Vagina (tissue), 2 donors: ENCODE measurements around the gene SMIM32.

ENCODE experiments used
- CTCF ChIP-seq, 3 experiments: fragments of 450-650 bp in 2 of 3; fragments of 200-600 bp in 1 of 3; sonication (generic) in 1 of 3; IDR thresholded peaks; one replicate each; pipeline ENCODE4 v1.5.1; 2017 to 2019; ENCODE audit warnings: antibody characterized with exemption in 3 of 3, mild to moderate bottlenecking in 2 of 3, moderate library complexity in 2 of 3
- POLR2A ChIP-seq, 2 donors: fragments of 450-650 bp; IDR thresholded peaks; one replicate each; pipeline ENCODE4 v1.6.1; 2017; ENCODE audit warnings: antibody characterized with exemption in 2 of 2, mild to moderate bottlenecking in 2 of 2, moderate library complexity in 2 of 2
- POLR2AphosphoS5 ChIP-seq, 2 donors: sonication (generic); formaldehyde crosslinking; IDR thresholded peaks; one replicate each; pipeline ENCODE4 v1.9.0; 2017; ENCODE audit warnings: antibody characterized with exemption in 2 of 2, mild to moderate bottlenecking in 2 of 2, low read depth in 1 of 2; ENCODE audit not compliant: insufficient read depth in 1 of 2

DNA sequence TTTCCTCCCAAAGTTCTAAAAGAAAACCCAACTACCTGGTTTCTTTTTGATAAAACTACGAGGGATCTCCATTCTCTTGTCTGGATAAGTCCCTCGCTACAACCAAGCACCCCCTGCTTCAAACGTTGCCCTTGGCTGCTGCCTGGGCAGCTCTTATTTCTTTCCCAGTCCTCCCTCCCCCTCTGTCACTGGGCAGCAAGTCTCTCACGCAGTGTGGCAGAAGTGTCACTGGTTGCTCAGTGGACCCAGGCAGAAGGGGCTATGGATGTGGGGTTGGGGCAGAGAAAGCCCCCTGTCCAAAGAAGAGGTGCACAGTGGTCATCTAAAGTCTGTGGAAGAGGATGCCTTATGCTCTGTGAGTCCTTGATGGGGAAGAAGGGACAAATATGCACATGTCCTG lies 7.2 kb upstream of the SMIM32 start:
- TF ChIP-seq CTCF (IDR thresholded peaks at IDR 0.05), result no peak
- no peak for TF ChIP-seq POLR2A (IDR thresholded peaks at IDR 0.05)
- TF ChIP-seq POLR2AphosphoS5 (IDR thresholded peaks at IDR 0.05; ENCODE audit: insufficient read depth in 1 of 2, low read depth in 1 of 2), result no peak
